Iris pigment epithelial cell (primary cell): ENCODE results near the gene NBEA.
"Not testable (repeated sequence)": the region's sequence is repeated elsewhere in the genome, so short reads cannot be mapped to it uniquely, and the experiment has no call there.

Source experiments
- DNase-seq: peaks from one replicate; pipeline ENCODE4 v3.0.0-alpha.2; 2011; ENCODE audit warnings: low read depth

The NBEA gene

GRCh38 chr13:35664747-35665146 lies 722.7 kb downstream of the NBEA start:
- DNase-seq: no peak

- no peak for DNase-seq
Observed at GRCh38 chr13:35669321-35669720, 727.3 kb downstream of the NBEA start.

GRCh38 chr13:35672611-35673010 lies 730.5 kb downstream of the NBEA start:
- no peak for DNase-seq

- no peak for DNase-seq
Observed at GRCh38 chr13:35675651-35676050, 733.6 kb downstream of the NBEA start.

GRCh38 chr13:35677863-35678262 lies 735.8 kb downstream of the NBEA start:
- not testable (repeated sequence) for DNase-seq

- no peak for DNase-seq
Observed at GRCh38 chr13:35681685-35682084, 739.6 kb downstream of the NBEA start.

GRCh38 chr13:35684432-35684831 lies 742.4 kb downstream of the NBEA start:
- DNase-seq: no peak

- DNase-seq: no peak
Observed at GRCh38 chr13:35687336-35687735, 745.3 kb downstream of the NBEA start.

- peak; percentile 47 for DNase-seq
Observed at GRCh38 chr13:35690581-35691207, 748.6 kb downstream of the NBEA start.

GRCh38 chr13:35693134-35693784 lies 751.2 kb downstream of the NBEA start:
- DNase-seq: no peak

GRCh38 chr13:35694031-35694430 lies 752.0 kb downstream of the NBEA start:
- no peak for DNase-seq

- DNase-seq: no peak
Observed at GRCh38 chr13:35694549-35695447, 752.7 kb downstream of the NBEA start.

- no peak for DNase-seq
Observed at GRCh38 chr13:35695448-35695770, 753.3 kb downstream of the NBEA start.

- DNase-seq: no peak
Observed at GRCh38 chr13:35697186-35697730, 755.2 kb downstream of the NBEA start.

GRCh38 chr13:35698911-35699576 lies 757.0 kb downstream of the NBEA start:
- DNase-seq: peak; percentile 59

- DNase-seq: peak; percentile 23
Observed at GRCh38 chr13:35699825-35700510, 757.9 kb downstream of the NBEA start.

- peak; percentile 41 for DNase-seq
Observed at GRCh38 chr13:35700671-35701070, 758.6 kb downstream of the NBEA start.

GRCh38 chr13:35702316-35702715 lies 760.2 kb downstream of the NBEA start:
- no peak for DNase-seq

- no peak for DNase-seq
Observed at GRCh38 chr13:35703061-35703460, 761.0 kb downstream of the NBEA start.

- no peak for DNase-seq
Observed at GRCh38 chr13:35704331-35704730, 762.3 kb downstream of the NBEA start.

GRCh38 chr13:35706281-35706680 lies 764.2 kb downstream of the NBEA start:
- no peak for DNase-seq

GRCh38 chr13:35706721-35707120 lies 764.7 kb downstream of the NBEA start:
- DNase-seq: no peak
